ENCODE results near the gene CCDC57.
"Not testable (repeated sequence)": the region's sequence is repeated elsewhere in the genome, so short reads cannot be mapped to it uniquely, and the experiment has no call there.

CCDC57 gene

DNA sequence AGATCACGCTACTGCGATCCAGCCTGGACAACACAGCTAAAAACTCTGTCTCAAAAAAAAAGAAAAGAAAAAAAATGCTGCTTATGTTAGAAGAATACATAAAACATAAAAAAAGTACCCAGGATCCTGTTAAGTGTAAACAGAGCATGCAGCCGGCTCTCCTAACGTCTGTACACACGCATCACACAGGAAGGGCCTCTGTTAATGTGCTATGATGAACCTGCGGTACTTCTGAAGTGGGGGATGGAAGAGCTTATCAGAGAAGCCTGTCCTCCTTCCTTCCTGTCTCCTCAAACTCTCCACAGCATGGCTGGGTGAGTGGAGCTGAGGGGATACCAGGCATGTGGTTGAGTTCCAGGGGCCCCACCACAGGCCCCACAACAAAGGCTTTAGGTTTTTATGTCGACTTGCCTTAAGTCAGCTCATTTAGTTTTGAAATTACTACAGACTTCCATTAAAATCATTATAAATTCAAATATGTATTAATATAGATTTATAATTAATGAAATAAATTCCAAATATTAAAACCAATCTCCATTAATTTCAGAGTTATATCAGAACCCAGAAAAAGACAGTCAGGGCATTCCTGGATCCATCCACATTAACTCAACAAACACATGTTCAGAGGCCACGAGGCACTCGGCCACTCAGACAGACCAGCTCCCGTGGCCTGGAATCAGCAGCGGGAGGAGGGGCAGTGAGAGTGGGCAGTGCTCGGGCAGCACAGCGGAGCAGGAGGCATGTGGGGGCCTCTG lies 11.7 kb downstream of the CCDC57 start:
- DNase-seq: no peak

DNA sequence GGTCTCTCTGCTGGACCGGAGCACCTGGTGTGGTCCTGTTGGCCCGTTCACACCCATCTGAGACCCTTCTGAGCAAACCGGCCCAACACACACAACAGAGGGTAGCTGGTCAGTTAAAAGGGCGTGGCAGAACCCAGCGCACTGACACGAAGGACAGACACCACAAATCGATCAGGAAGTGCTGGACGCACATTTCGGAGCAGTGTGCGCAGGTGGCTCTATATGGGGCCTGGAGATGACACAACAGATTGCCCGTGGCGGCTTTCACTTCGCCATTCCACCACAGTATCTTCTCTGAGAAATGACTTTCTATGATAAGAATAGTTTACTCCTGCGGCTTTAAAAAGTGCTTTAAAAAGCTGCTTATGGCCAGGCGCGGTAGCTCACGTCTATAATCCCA lies 12.5 kb downstream of the CCDC57 start:
- no peak for DNase-seq

- no peak for DNase-seq
Observed at GRCh38 chr17:82199496-82199895, 13.1 kb downstream of the CCDC57 start.

DNA sequence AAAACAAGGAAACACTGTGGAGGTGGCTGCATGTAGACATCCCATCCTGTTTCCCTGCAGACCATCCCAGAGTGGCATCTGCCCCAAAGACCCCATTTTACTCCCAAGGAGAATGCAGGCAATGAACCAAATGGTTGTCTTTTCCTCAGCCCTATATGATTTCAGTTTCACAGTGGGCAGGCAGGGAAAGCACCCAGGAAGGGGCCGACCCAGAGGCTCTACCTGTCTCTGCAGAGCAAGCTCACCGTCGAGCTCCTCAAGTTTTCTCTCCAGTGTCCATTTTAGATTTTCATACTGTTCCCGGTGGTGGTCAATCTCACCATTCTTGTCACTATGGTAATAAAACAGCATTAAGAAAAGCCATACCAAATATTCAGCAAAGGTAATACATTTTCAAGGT lies 14.6 kb downstream of the CCDC57 start:
- no peak for DNase-seq

DNA sequence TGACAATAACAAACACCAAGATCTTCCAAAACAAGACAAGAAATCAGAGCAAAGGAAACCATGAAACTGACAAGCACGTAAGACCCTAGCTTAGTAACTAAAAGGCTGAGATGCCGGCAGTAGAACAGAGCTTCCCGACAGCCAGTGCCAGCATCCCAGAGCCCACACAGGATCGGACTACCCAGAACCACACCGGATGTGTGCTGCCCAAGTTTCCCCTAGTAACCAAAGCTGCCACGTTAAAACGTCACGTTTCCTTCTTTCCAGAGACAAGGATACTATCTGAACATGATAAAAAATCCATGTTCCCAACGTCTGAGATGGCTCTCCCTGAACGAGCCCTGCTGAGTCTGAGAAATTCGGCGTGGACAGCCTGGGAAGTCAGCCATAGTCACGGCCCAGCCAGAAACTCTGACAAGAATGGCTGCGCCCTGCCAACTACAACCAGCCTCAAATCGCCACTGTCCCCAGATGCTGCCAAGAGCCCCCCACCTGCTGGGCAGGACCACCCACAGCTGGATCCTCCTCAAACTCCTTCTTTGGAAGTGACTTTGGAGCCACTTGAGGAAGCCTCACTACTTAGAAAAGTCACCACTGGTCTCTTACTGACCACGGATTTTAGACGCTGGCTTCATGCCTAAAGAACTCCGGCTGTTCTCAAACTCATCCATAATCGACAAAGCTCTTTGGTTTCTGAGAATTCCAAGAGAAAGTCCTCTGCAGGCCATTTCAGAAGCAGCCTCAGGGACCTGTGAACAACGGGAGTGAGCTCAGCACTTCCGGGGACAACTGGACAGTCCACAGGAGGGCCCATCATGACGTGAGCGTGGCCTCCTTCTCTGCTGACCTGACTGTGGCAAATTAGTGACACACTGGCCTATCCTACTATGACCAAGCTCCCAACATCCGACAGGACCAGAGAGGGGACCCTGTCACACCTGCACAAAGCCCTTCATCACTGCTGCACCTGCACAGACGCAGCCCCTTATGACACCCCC lies 16.7 kb downstream of the CCDC57 start:
- DNase-seq: no peak

DNA sequence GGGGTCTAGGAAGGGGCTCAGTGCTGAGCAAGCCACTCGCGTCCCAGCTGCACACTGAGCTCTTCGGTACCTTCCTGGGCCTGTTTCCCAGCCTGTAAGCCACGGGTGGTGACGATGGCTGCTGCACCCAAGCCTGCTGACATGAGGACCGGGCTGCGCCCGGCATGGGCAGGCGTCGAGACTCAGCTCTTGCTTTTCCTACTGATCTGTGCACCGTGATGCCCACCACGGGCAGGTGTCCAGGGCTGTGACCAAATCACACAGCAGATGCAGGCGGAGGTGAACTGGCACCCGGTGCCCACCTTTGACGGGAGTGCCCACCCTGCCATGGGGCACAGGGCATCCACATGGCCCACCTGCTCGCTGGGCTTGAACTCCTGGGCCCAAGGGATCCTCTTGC lies 17.9 kb downstream of the CCDC57 start:
- no peak for DNase-seq

- no peak for DNase-seq
Observed at GRCh38 chr17:82193520-82194220, 19.0 kb downstream of the CCDC57 start.

GRCh38 chr17:82193050-82193449 lies 19.6 kb downstream of the CCDC57 start:
- not testable (repeated sequence) for DNase-seq

- no peak for DNase-seq
Observed at GRCh38 chr17:82188001-82188961, 24.4 kb downstream of the CCDC57 start.

- DNase-seq: no peak
Observed at GRCh38 chr17:82187500-82187899, 25.1 kb downstream of the CCDC57 start.

DNA sequence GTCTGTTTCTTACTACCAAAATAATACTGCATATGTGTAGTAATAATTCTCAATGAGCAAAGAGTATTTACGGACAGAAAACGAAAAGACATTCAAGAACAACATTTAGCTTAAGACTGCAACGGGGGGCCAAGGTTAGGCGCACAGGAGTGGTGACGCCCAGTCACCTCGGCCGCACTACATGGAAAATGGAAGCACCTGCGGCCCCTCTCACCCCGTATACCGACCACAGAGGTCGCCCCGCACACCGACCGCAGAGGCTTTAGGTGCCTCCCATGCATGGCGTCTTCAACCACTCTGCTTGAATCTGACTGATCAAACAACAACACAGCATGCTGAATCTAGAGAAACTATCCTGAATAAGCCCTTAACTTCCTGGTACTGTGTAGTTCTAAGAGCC lies 26.4 kb downstream of the CCDC57 start:
- DNase-seq: no peak

- no peak for DNase-seq
Observed at GRCh38 chr17:82184761-82185160, 27.9 kb downstream of the CCDC57 start.

GRCh38 chr17:82180776-82181528 lies 31.7 kb downstream of the CCDC57 start:
- DNase-seq: no peak

DNA sequence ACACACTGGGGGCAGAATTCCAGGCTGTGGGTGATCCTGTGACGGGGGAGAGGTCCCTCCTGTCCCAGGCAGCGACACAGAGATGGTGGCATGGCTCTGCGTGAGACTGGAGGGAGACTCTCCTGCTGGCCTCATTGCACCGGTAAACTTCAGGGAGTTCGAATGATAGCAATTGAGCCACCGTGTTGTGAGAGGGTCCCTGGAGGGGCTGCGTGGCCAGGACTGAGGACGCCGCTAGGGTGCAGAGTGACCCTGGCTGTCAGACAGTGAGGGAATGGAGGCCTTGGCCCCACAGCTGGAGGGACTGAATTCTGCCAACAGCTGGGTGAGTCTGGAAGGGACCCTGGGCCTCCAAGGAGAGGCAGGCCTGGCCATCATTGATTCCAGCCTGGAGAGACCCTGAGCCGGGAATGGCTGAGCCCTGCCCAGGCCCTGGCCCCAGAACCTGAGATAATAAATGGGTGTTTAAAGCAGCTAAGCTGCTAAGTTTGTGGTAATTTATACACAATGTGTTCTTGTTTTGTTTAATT lies 32.6 kb downstream of the CCDC57 start:
- no peak for DNase-seq

DNA sequence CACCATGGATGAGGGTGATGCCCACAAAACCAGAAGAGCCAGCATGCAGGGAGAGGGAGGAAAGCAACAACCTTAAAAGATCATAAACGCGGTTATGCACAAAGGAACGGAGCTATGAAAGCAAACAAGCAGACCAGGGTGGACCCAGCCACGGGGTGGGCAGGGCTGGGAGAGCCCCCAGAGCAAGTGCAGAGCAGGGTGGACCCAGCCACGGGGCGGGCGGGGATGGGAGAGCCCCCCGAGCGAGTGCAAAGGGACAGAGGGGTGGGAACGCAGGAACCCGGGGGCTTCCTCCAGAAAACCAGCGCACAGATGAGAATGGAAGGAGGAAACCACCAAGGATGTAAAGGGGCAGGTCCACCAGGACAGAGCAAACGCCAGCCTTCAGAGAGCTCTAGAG lies 33.2 kb downstream of the CCDC57 start:
- DNase-seq: no peak

DNA sequence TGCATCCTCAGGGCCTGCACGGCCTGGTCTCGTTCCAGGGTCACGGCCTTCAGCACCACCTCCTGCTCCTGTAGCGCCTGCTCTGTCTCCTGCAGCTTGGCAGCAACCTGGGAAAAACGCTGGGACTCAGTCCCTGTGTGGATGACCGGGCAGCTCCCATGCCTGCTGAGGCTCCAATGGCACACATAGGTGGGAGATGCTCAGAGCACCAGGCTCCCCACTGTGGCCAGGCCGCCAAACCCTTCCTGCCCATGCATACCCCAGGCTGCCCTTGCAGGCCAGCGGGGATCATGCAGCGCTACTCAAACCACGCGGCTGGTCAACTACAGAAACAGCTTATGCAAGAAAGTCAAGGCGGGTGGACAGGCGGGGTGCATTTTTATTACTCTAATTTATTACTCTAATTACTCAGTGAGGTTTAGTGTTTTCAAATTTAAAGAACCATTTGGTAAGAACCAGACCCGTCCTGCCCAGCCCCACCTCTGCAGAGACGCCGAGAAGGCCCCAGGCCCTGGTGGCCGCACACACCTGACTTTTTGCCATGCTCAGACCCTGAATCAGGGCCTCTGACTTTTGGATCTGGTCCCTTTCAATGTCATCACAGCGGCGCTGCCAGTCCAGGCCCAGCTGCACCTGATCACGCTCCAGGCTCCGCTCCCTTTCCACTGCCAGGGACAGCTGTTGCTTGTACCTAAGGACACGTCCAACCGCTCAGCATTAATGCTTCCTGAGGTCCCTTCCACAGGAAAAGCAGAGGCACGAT lies 34.0 kb downstream of the CCDC57 start:
- DNase-seq: no peak

GRCh38 chr17:82177761-82178498 lies 34.7 kb downstream of the CCDC57 start:
- no peak for DNase-seq

DNA sequence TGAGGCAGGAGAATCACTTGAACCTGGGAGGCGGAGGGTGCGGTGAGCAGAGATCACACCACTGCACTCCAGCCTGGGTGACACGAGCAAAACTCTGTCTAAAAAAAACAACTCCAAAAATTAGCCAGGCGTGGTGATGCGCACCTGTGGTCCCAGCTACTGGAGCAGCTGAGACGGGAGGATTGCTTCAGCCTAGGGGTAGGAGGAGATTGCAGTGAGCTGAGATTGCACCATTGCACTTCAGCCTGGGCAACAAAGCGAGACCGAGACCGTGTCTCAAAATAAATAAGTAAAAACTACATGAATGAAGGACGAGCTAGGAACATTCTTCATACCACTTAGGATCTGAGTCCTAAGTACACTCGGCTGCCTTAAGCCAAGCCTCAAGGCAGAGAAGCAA lies 35.4 kb downstream of the CCDC57 start:
- DNase-seq: no peak

GRCh38 chr17:82175951-82176350 lies 36.7 kb downstream of the CCDC57 start:
- DNase-seq: no peak

GRCh38 chr17:82175201-82175600 lies 37.4 kb downstream of the CCDC57 start:
- DNase-seq: no peak
